ENCODE measurements around the gene ZNF565.

DNA sequence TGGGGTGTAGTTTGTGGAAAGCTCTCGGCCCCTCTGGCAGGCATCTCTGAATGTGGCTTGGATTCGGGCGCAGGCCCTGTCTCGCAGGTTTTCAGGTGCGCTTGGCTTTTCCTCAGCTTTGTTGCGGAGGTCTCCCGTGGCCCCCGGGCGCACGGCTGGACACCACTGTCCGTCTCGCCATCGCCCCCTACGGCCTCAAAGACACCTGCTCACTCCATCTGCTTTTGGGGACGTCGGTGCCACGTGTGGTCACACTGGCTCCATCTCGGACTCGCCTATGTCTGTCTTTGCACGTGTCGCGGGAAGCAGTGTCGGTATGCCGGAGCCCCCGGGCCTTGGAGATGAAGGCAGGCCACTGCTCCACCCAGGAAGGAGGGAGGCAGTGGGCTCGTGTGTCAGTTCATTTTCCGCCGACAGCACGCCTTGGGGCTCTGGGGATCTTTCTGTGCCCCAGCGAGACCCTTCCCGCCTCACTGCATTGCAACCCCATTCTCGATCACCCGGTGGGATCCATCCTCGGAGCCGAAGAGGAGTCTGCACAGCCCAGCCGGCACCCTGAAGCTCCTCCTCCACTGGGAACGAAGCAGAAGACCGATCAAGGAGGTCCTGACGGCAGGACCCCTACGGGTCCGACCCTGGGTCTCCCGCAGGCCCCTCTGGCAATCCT lies 42.5 kb upstream of the ZNF565 start:
- TF ChIP-seq POLR2A (IDR thresholded peaks at IDR 0.05; ENCODE audit: low read depth, low read length), result no peak
- no peak for TF ChIP-seq EP300 (IDR thresholded peaks at IDR 0.05; ENCODE audit: borderline replicate concordance in 1 of 2, control insufficient read depth in 1 of 2, low read depth in 2 of 2, low read length in 2 of 2)
- TF ChIP-seq SUPT20H (IDR thresholded peaks at IDR 0.05; ENCODE audit: borderline replicate concordance, control insufficient read depth, low read depth, low read length), result no peak
- TF ChIP-seq WRNIP1 (IDR thresholded peaks at IDR 0.05; ENCODE audit: borderline replicate concordance, low read depth, low read length), result no peak
- TF ChIP-seq, protein P1, sequence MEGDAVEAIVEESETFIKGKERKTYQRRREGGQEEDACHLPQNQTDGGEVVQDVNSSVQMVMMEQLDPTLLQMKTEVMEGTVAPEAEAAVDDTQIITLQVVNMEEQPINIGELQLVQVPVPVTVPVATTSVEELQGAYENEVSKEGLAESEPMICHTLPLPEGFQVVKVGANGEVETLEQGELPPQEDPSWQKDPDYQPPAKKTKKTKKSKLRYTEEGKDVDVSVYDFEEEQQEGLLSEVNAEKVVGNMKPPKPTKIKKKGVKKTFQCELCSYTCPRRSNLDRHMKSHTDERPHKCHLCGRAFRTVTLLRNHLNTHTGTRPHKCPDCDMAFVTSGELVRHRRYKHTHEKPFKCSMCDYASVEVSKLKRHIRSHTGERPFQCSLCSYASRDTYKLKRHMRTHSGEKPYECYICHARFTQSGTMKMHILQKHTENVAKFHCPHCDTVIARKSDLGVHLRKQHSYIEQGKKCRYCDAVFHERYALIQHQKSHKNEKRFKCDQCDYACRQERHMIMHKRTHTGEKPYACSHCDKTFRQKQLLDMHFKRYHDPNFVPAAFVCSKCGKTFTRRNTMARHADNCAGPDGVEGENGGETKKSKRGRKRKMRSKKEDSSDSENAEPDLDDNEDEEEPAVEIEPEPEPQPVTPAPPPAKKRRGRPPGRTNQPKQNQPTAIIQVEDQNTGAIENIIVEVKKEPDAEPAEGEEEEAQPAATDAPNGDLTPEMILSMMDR (IDR thresholded peaks at IDR 0.05 in 2 of 3, conservative IDR thresholded peaks at IDR 0.05 in 1 of 3; ENCODE audit: control insufficient read depth in 2 of 3, extremely low read depth in 1 of 3, insufficient read depth in 1 of 3, low read depth in 3 of 3, low read length in 3 of 3), result no peak
- no peak for TF ChIP-seq POLR2AphosphoS5 (IDR thresholded peaks at IDR 0.05; ENCODE audit: low read length)
- TF ChIP-seq EED (IDR thresholded peaks at IDR 0.05; ENCODE audit: low read depth), result no peak
- no peak for TF ChIP-seq RFX5 (IDR thresholded peaks at IDR 0.05; ENCODE audit: low read depth, low read length)
- no peak for TF ChIP-seq BMI1 (IDR thresholded peaks at IDR 0.05; ENCODE audit: borderline replicate concordance)
- TF ChIP-seq, protein P2, sequence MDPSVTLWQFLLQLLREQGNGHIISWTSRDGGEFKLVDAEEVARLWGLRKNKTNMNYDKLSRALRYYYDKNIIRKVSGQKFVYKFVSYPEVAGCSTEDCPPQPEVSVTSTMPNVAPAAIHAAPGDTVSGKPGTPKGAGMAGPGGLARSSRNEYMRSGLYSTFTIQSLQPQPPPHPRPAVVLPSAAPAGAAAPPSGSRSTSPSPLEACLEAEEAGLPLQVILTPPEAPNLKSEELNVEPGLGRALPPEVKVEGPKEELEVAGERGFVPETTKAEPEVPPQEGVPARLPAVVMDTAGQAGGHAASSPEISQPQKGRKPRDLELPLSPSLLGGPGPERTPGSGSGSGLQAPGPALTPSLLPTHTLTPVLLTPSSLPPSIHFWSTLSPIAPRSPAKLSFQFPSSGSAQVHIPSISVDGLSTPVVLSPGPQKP (IDR thresholded peaks at IDR 0.05; ENCODE audit: low read depth, low read length), result no peak
- TF ChIP-seq POU2F2 (IDR thresholded peaks at IDR 0.05; ENCODE audit: borderline replicate concordance, low read depth, low read length), result no peak
- no peak for TF ChIP-seq ZNF384 (IDR thresholded peaks at IDR 0.05; ENCODE audit: borderline replicate concordance, low read depth, low read length)
- TF ChIP-seq SRF (IDR thresholded peaks at IDR 0.05; ENCODE audit: low read depth in 2 of 2, low read length in 2 of 2), result no peak
- no peak for TF ChIP-seq DPF2 (IDR thresholded peaks at IDR 0.05)
